Upper lobe of right lung (tissue), 1 donor: ENCODE data around the gene HIBADH. TPM values are rescaled to one million over a fixed set of nuclear protein-coding genes. Genes with fewer than 3 reads are reported as not detected.

ENCODE experiments used
- ATAC-seq: fragments of 200-7000 bp; cut with Tn5 transposase; one replicate; pipeline ENCODE4 v1.9.1; 2020; ENCODE audit warnings: mild to moderate bottlenecking, moderate library complexity
- DNase-seq: peaks from one replicate; pipeline ENCODE4 v3.0.0-alpha.2; 2020
- H3K27ac ChIP-seq: fragments of 200-600 bp; one replicate; pipeline ENCODE4 v1.8.0; 2022
- H3K27me3 ChIP-seq: fragments of 200-600 bp; one replicate; pipeline ENCODE4 v1.8.0; 2022; ENCODE audit warnings: mild to moderate bottlenecking
- H3K36me3 ChIP-seq: fragments of 200-600 bp; one replicate; pipeline ENCODE4 v1.8.0; 2022
- H3K4me1 ChIP-seq: fragments of 200-600 bp; one replicate; pipeline ENCODE4 v1.8.0; 2022
- H3K4me3 ChIP-seq: fragments of 200-600 bp; one replicate; pipeline ENCODE4 v1.8.0; 2022; ENCODE audit warnings: mild to moderate bottlenecking
- H3K9me3 ChIP-seq: fragments of 200-600 bp; one replicate; pipeline ENCODE4 v1.8.0; 2022
- CTCF ChIP-seq: fragments of 200-600 bp; IDR thresholded peaks from one replicate; pipeline ENCODE4 v1.8.0; 2022; ENCODE audit warnings: antibody characterized with exemption
- intact Hi-C: fragments of 100-400 bp; cut with DNase I; formaldehyde crosslinking; loops from one replicate; pipeline ENCODE4 v1.11.0; 2022
- total RNA-seq: library from RNA; stranded (reverse); fragmentation: NEBNext Ultra II Directional; extraction: Animal tissue kit (Norgen Biotek cat#: 25700); gene quantifications from one replicate; pipeline ENCODE4 v1.2.1, GENCODE V29; 2021
- donor health status: DM: no; HTN: yes; CAD: no; lungs with severe emphysema.

HIBADH gene
- total RNA-seq, 1 donor from 2014 or later, result 23.7 TPM

- Histone ChIP-seq H3K9me3 (no peaks in the 10 kb centered on the region), H3K36me3 (no peaks in the 10 kb centered on the region), H3K4me1 (no peaks in the 10 kb centered on the region), H3K4me3 (no peak overlapping the region), H3K27ac (no peak overlapping the region), H3K27me3 (no peaks in the 10 kb centered on the region)
- intact Hi-C loops, result no loop called here
- TF ChIP-seq CTCF, result no peak
- ATAC-seq, result no peak
- no peak for DNase-seq
Measured at GRCh38 chr7:27564881-27565482, 97.7 kb downstream of the HIBADH start.

GRCh38 chr7:27560706-27561235 is 101.9 kb downstream of the HIBADH start:
- no peak overlapping the region for H3K4me3 ChIP-seq
- H3K27me3 ChIP-seq, result no peaks in the 10 kb centered on the region
- no peak for TF ChIP-seq CTCF
- ATAC-seq (no peak), DNase-seq (no peak)
- intact Hi-C loops, result no loop called here
- no peak overlapping the region for H3K27ac ChIP-seq
- H3K9me3 ChIP-seq, result no peaks in the 10 kb centered on the region
- H3K4me1 ChIP-seq, result no peaks in the 10 kb centered on the region
- H3K36me3 ChIP-seq, result no peaks in the 10 kb centered on the region

GRCh38 chr7:27555670-27556069 is 107.0 kb downstream of the HIBADH start:
- Histone ChIP-seq H3K4me1 (no peaks in the 10 kb centered on the region), H3K36me3 (no peaks in the 10 kb centered on the region), H3K27me3 (no peaks in the 10 kb centered on the region), H3K9me3 (no peaks in the 10 kb centered on the region), H3K4me3 (no peak overlapping the region), H3K27ac (no peak overlapping the region)
- ATAC-seq (no peak), DNase-seq (no peak)
- intact Hi-C loops, result no loop called here
- TF ChIP-seq CTCF, result no peak

GRCh38 chr7:27554826-27555225 is 107.9 kb downstream of the HIBADH start:
- no peak for TF ChIP-seq CTCF
- Histone ChIP-seq H3K27me3 (no peaks in the 10 kb centered on the region), H3K36me3 (no peaks in the 10 kb centered on the region), H3K4me3 (no peak overlapping the region), H3K9me3 (no peaks in the 10 kb centered on the region), H3K4me1 (no peaks in the 10 kb centered on the region), H3K27ac (no peak overlapping the region)
- no peak for DNase-seq
- ATAC-seq, result no peak
- intact Hi-C loops, result no loop called here

- intact Hi-C loops, result no loop called here
Measured at GRCh38 chr7:27553273-27553672, 109.4 kb downstream of the HIBADH start.

More at GRCh38 chr7:27553273-27553672, 109.4 kb downstream of the HIBADH start:
- no peaks in the 10 kb centered on the region for H3K9me3 ChIP-seq
- H3K36me3 ChIP-seq, result no peaks in the 10 kb centered on the region
- no peak overlapping the region for H3K4me3 ChIP-seq
- H3K27ac ChIP-seq, result no peak overlapping the region
- no peaks in the 10 kb centered on the region for H3K4me1 ChIP-seq
- DNase-seq, result no peak
- TF ChIP-seq CTCF, result no peak
- ATAC-seq, result no peak
- no peaks in the 10 kb centered on the region for H3K27me3 ChIP-seq
